Panc1 (cell line): ENCODE data around the gene PLCD4. TPM values are rescaled to one million over a fixed set of nuclear protein-coding genes. Genes with fewer than 3 reads are reported as not detected.

Source experiments
- ATAC-seq: fragments of 200-7000 bp; cut with Tn5 transposase; 2 replicates; pipeline ENCODE4 v1.9.1; 2020; ENCODE audit warnings: mild to moderate bottlenecking, moderate library complexity
- BruUV-seq: library from RNA; stranded (reverse); fragments of 400-500 nt; replicated peaks from 2 replicates; lab custom pipeline; 2021; lab: Mats Ljungman, UMichigan
- CTCF ChIA-PET: fragments of 300-600 bp; sonication (Branson Sonifier 250); formaldehyde crosslinking; loops from one replicate; lab custom pipeline; 2022; ENCODE audit warnings: antibody characterized with exemption; lab: Charles Lee
- POLR2A ChIA-PET: fragments of 300-600 bp; sonication (Branson Sonifier 250); formaldehyde crosslinking; loops from one replicate; lab custom pipeline; 2022; ENCODE audit warnings: antibody characterized with exemption; lab: Charles Lee
- DNase-seq: peaks from one replicate; pipeline ENCODE4 v3.0.0-alpha.2; 2010; ENCODE audit warnings: low read depth, low spot score
- H3K27ac ChIP-seq: 2 replicates; pipeline ENCODE4 v1.5.1; 2011; ENCODE audit warnings: mild to moderate bottlenecking, low read length, inconsistent platforms
- H3K27me3 ChIP-seq: fragments of 200-500 bp; sonication (Bioruptor generic); 2 replicates; pipeline ENCODE4 v1.6.0; 2014; ENCODE audit warnings: low read length, inconsistent platforms; ENCODE audit not compliant: control insufficient read depth, insufficient read depth
- H3K36me3 ChIP-seq: fragments of 200-500 bp; sonication (Bioruptor generic); 2 replicates; pipeline ENCODE4 v1.5.1; 2014; ENCODE audit warnings: inconsistent platforms, mild to moderate bottlenecking, low read length, moderate library complexity; ENCODE audit not compliant: control insufficient read depth, insufficient read depth
- H3K4me1 ChIP-seq: 2 replicates; pipeline ENCODE4 v1.5.1; 2011; ENCODE audit warnings: inconsistent platforms, mild to moderate bottlenecking, low read length, moderate library complexity; ENCODE audit not compliant: control insufficient read depth, insufficient read depth
- H3K4me3 ChIP-seq, 2 experiments: 2 replicates each; pipeline ENCODE4 v1.5.1; 2011 to 2012; ENCODE audit warnings: low read depth in 2 of 2, low read length in 2 of 2, mild to moderate bottlenecking in 2 of 2, inconsistent platforms in 1 of 2, moderate library complexity in 1 of 2
- H3K9me3 ChIP-seq: fragments of 200-500 bp; sonication (Bioruptor generic); 2 replicates; pipeline ENCODE4 v1.5.1; 2014; ENCODE audit warnings: low read depth, mild to moderate bottlenecking, inconsistent platforms, low read length, moderate library complexity; ENCODE audit not compliant: control insufficient read depth, insufficient read depth
- CTCF ChIP-seq: fragments of 450-650 bp; IDR thresholded peaks from 2 replicates; pipeline ENCODE4 v1.5.1; 2017; ENCODE audit warnings: mild to moderate bottlenecking
- POLR2AphosphoS5 ChIP-seq: IDR thresholded peaks from 2 replicates; pipeline ENCODE4 v1.6.1; 2012; ENCODE audit warnings: mild to moderate bottlenecking, low read depth, low read length, moderate library complexity
- SIN3A ChIP-seq: IDR thresholded peaks from 2 replicates; pipeline ENCODE4 v1.6.1; 2012; ENCODE audit warnings: low read depth, mild to moderate bottlenecking, low read length, moderate library complexity, borderline replicate concordance; ENCODE audit not compliant: insufficient read depth
- TCF7L2 ChIP-seq: IDR thresholded peaks from 2 replicates; pipeline ENCODE4 v1.6.1; 2011; ENCODE audit warnings: mild to moderate bottlenecking, low read depth, low read length, inconsistent platforms
- in situ Hi-C: cut with HindIII; loops from 2 replicates; pipeline ENCODE4 v1.10.0; 2016; ENCODE audit warnings: low sequenced_read_pairs, low pct_unique_long_range_greater_than_20kb
- intact Hi-C: fragments of 100-400 bp; cut with micrococcal nuclease; formaldehyde crosslinking; loops from one replicate; pipeline ENCODE4 v1.10.0; 2022; ENCODE audit not compliant: unreplicated experiment
- total RNA-seq: library from RNA; stranded (reverse); gene quantifications from one replicate; pipeline ENCODE4 v1.2.1, GENCODE V29; 2021; ENCODE audit not compliant: unreplicated experiment
- TF ChIP-seq, protein P1 (sequence below), 2 experiments: IDR thresholded peaks; 2 replicates each; pipeline ENCODE4 v1.6.1; 2011 to 2012; ENCODE audit warnings: low read depth in 2 of 2, control low read depth in 1 of 2, low read length in 1 of 2, mild to moderate bottlenecking in 1 of 2, moderate library complexity in 1 of 2; ENCODE audit not compliant: insufficient read depth in 1 of 2

PLCD4 gene
- total RNA-seq, 1 experiment from 2014 or later: 12.9 TPM

DNA sequence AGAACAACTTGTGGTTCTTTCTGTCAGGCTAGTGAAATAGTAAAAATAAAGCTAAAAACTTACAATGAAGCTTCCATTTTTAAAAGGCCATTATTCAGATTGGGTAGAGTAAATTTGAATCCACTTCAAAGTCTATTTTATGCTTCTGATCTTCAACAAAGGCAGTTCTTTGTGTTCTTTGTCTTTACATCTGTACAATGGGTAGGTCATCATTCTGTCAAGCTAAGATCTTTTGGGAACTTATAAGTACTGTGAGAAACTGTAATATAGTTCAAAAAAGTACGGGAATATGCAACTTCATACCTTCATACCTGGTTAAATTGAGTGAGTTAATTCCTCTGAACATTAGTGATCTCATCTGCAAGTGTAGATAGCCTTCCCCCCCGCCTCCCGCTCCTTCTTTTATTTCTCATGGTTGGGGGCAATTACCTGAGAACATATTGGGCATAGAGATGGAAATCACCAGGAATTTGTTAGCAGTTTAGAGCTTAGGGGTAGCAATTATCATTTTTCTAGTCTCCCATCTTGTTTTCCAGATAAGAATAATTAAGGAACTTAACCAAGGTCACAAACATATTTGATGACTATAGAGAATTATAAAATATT, 29.3 kb upstream of the PLCD4 start:
- ATAC-seq: no peak
- Histone ChIP-seq H3K36me3 (peaks cover 9% of the 10 kb centered on the region; the same call in 1 of the 2 replicates), H3K4me3 (no peak overlapping the region), H3K27me3 (no peaks in the 10 kb centered on the region), H3K27ac (no peak overlapping the region), H3K4me1 (no peaks in the 10 kb centered on the region), H3K9me3 (no peaks in the 10 kb centered on the region)
- intact Hi-C loops (no loop called here), in situ Hi-C loops (no loop called here)
- ChIA-PET POLR2A (no interaction called here), CTCF (no interaction called here)
- no TSS peak for BruUV-seq
- TF ChIP-seq SIN3A: no peak
- TF ChIP-seq CTCF: no peak
- TF ChIP-seq, protein P1, sequence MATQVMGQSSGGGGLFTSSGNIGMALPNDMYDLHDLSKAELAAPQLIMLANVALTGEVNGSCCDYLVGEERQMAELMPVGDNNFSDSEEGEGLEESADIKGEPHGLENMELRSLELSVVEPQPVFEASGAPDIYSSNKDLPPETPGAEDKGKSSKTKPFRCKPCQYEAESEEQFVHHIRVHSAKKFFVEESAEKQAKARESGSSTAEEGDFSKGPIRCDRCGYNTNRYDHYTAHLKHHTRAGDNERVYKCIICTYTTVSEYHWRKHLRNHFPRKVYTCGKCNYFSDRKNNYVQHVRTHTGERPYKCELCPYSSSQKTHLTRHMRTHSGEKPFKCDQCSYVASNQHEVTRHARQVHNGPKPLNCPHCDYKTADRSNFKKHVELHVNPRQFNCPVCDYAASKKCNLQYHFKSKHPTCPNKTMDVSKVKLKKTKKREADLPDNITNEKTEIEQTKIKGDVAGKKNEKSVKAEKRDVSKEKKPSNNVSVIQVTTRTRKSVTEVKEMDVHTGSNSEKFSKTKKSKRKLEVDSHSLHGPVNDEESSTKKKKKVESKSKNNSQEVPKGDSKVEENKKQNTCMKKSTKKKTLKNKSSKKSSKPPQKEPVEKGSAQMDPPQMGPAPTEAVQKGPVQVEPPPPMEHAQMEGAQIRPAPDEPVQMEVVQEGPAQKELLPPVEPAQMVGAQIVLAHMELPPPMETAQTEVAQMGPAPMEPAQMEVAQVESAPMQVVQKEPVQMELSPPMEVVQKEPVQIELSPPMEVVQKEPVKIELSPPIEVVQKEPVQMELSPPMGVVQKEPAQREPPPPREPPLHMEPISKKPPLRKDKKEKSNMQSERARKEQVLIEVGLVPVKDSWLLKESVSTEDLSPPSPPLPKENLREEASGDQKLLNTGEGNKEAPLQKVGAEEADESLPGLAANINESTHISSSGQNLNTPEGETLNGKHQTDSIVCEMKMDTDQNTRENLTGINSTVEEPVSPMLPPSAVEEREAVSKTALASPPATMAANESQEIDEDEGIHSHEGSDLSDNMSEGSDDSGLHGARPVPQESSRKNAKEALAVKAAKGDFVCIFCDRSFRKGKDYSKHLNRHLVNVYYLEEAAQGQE (IDR thresholded peaks at IDR 0.05; ENCODE audit: insufficient read depth in 1 of 2, low read depth in 2 of 2, low read length in 1 of 2): no peak
- no peak for TF ChIP-seq POLR2AphosphoS5
- no peak for TF ChIP-seq TCF7L2
- DNase-seq: no peak

GRCh38 chr2:218582076-218582475, 25.6 kb upstream of the PLCD4 start:
- TF ChIP-seq, protein P1 (IDR thresholded peaks at IDR 0.05; ENCODE audit: insufficient read depth in 1 of 2, low read depth in 2 of 2, low read length in 1 of 2): no peak
- TF ChIP-seq POLR2AphosphoS5 (no peak), TCF7L2 (no peak)
- intact Hi-C loops (no loop called here), in situ Hi-C loops (no loop called here)
- DNase-seq: no peak
- Histone ChIP-seq H3K9me3 (no peaks in the 10 kb centered on the region), H3K27ac (no peak overlapping the region), H3K36me3 (peaks cover 18% of the 10 kb centered on the region; the same call in 1 of the 2 replicates), H3K4me3 (no peak overlapping the region), H3K27me3 (no peaks in the 10 kb centered on the region), H3K4me1 (no peaks in the 10 kb centered on the region)
- CTCF ChIA-PET: no interaction called here
- no TSS peak for BruUV-seq
- POLR2A ChIA-PET: no interaction called here
- ATAC-seq: no peak
